HG03342 (cell line): ENCODE results near the gene GPR26.

Source experiments
- ATAC-seq: cut with Tn5 transposase; IDR thresholded peaks from one replicate; pipeline ENCODE4 v1.9.1; 2021; ENCODE audit warnings: mild to moderate bottlenecking, moderate library complexity; ENCODE audit not compliant: unreplicated experiment

Gene GPR26

DNA sequence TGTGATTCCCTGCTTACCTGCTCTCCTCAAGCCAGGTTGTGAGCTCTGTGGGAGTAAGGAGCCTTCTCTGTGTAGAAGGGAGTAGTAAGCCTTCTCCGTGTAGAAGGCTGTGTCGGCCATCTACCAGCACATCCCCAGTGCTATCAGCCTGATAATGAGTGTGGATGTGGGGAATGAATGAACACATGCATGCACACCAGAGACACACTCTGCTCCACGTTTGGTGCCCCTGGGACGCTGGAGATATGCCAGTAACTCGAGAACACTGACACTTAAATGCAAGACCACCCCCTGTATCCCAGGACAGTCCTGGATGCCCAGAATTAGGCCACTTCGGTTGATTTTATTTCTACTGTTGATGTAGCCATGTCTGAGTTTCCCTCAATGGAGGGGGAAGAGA is 21.1 kb upstream of the GPR26 start:
- ATAC-seq, result no peak

DNA sequence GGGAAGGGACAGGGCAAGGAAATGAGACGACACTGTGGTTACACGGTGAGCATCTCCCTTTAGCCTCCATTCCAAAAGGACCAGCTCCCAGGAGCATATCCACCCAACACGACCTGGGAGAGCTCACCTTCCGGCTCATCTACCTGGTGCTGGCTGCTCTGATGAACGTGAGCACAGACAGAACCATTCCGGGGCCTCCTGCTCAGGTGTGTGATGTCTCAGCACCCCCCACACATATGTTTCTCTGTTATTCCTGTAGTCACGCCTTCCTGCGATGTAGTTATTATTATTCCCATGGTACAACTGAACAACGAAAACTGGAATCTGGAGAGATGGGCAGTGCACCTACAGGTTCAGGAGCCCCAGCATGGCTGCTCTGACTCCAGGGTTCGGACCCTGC is 20.5 kb upstream of the GPR26 start:
- no peak for ATAC-seq

DNA sequence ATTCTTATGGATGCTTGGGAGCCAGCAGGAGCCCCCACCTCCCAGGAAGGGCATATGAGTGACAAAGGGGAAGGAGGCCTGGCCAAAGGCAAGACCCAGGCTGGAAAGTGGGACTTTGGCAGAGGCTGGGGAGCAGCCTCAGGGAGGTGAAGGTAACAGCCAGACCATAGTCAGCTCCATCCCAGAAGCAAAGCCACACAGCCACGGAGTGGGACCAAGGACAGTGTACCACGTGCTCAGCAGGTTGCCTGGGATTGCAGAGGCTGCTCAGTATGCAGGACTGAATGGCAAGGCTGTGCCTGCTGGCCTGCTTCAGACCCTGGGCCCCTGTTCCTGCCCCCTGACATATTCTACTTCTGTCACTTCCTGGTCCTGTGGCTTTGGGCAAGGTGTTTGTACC is 17.6 kb upstream of the GPR26 start:
- no peak for ATAC-seq

DNA sequence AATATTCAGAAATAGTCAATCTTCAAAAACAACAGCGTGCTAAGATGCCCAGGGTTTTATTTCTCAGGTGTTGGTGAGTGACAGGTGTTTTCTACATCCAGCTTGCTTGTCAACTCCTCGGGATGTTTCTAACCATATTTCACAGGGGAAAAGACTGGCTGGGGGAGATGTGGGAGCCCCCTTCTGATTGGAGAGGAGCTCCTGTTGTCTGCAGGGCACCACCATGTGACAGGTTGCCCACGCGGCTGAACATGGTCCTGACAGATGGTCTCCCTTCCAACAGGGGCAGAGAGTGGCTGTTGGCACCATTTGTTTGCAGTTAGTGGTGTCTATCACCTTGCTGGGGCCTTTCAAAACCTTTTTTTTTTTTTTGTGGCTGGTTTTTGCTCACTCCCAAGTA is 16.5 kb upstream of the GPR26 start:
- ATAC-seq, result no peak

DNA sequence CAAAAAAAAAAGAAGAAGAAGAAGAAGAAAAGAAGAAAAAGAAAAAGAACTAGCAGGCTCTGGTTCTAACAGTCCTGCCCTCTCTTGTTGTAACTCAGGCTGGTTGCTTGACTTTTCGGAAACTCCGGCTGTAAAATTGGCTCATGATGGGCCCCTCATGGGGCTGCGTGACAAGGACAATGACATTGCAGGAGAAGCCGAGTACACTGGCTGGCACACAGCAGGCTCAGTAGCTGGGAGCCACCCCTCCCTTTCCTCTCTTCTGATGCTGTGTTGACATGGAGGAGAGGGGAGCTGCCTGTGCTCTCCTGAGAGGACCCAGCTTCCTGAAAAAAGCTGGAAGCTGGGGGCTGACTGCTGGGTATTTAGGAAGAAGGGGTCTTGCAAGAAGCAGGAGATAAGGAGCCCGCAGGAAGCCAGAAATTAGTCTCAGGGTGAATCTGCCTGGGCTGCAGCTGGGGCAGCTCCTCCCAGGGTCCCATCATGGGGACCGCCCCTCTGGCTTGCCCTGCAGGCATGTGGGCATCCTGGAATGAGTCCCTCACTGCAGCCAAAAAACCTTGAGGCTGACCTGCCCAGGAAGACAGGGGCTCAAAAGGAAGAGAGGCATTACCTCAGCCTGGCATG is 14.6 kb upstream of the GPR26 start:
- ATAC-seq, result no peak

DNA sequence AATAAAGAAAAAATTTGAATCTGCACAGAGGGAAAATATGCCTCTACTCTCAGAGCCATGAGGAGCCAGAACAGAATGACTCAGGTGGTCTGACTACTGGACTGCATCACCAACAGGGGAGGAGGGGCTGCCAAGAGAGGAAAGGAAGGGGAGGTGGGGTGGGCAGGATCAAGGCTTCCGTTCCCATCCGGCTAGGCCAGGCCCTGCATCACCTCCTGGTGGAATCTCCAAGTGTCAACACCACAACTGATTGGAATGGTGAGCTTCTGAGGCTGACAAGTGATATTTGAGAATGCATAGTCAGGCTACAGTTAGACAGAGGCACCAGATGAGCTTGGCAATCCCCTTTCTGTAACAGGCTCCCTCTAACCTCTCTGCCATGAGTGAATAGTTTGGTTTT is 10.4 kb upstream of the GPR26 start:
- no peak for ATAC-seq

DNA sequence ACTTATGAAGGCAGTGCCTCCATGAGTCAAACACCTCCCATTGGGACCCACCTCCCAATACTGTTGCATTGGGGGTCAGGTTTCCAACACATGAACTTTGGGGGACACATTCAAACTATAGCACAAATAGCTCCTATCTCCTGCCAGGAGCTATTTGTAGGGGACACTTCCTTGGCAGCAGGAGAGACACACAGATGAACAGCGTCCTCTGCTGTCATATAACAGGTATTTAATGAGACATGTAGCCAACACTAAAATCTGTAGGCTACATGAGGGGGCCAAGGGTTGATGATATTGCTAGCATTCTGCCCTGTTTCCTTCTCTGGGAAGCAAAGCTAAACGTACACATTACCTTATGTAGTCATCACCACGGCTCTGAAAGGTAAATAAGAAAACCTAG is 2.6 kb upstream of the GPR26 start:
- ATAC-seq, result no peak

DNA sequence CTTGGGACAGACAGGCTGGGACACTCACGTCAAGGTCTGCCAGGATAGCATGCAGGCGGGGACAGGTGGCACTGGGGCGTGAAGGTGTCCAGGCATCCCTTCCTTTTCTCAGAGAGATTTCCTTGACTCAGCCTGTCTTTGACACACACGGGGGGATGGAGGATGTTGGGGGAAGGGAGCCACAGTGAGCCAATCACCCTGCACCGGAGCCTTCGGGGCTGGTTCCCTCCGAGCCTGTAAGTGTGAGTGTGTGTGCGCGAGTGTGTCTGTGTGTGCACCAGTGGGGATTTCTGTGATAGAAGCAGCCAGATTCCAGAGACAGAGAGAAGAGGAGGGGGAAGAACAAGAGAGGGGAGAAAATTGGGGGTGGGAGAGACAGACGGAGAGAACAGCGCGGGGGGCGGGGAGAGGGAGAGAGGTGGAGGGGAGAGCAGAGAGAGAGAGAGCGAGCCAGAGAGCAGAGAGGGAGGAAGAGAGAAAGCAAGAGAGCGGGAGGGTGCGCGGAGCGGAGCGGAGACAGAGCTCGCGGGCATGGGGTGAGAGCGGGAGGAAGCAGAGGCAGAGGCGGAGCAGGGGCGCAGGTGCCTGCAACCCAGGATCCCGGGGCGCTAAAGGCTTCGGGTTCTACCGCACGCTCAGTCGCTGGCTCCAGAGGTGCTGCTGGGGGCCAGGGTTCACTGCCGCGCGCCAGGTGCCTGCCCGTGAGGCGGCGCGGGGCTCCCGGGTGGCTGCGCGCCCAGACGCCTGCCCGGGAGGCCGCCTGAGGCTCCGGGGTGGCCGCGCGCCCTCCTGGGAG is 466 bp upstream of the GPR26 start:
- ATAC-seq, result no peak

DNA sequence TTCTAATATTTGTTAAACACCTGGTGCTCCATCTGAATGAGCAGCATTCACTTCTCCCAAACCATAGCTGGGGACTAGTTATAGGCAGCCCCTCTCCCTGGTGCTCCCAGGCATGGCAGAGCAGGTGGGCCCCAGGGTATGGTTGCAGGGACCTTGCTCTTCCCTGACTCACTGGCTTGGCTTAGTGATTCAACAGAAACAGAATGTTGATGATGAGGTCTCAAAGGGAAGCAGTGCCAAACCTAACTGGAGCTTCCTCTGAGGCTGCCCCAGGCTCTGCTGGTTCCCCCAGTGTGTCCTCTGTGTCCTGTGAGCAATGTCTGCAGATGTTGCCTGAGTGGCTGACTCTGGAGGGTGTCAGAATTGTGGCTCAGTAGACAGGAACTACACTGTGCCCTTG is 3.7 kb downstream of the GPR26 start:
- no peak for ATAC-seq

DNA sequence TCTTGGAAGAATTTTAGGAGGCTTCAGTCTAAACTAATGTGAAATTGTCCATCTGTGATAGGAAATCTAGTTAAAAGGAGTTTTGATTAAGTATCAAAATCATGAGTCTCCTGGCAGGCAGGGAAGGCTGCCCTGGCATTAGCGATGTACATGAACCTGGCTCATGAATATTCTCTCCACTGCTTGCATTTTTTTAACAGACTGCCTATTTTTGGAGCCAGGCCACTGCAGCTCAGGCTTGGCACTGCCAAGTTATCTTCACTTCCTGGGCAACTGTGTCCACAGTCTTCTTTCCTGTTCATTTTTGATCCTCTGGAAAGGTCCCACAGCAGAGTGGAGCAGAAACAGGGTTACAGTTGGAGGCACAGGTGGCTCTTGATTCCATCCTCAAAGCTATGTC is 7.0 kb downstream of the GPR26 start:
- no peak for ATAC-seq

DNA sequence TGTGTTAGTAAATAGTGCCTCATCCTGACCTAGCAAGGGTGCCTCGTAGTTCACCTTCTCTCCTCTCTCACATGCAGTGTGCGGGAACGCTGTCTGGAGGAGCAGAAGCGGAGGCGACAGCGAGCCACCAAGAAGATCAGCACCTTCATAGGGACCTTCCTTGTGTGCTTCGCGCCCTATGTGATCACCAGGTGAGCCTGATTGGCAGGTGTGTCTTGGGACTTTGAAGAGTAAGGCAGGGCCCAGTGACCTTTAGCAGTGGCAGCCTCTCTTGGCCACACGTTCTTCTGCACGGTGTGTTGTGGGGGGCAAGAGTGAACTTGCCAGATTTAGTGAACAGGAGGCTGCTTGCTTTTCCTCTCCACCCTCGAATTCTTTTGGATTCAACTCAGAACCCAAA is 8.6 kb downstream of the GPR26 start:
- no peak for ATAC-seq

DNA sequence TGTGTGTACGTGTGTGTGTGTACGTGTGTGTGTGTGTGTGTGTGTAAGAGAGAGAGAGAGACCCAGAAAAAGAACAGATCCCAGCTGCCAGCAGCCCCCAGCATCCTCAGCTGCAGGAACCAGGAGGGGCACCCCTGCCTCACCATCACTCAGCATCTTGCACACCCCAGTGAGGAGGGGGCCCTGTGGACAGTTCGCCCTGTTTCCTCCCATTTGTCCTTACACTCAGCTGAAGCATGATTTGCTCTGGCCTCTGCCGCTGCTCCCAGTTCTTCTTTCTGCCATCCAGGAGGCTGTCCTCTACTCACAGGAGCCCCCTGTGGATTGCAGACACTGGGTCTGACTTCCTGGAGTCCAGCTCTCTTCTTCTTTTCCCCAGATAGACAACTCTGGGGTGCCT is 9.7 kb downstream of the GPR26 start:
- no peak for ATAC-seq

DNA sequence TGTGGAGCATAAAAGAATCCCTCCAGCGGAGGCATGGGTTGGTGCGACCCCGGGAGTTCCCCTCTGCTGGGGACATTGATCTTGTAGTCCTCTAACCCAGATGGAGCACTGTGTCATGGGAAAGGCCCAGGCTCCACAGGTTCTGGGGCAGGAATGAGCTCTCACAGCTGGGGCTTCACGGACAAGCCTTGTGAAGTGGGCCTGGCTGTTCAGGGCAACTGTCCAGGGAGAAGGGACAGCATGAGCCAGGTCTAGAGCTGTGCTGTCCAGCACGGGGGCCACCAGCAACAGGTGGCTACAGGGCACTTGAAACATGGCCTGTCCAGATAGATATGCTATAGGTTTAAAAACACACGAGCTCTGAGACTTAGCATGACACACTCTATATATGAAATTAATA is 11.4 kb downstream of the GPR26 start:
- no peak for ATAC-seq

DNA sequence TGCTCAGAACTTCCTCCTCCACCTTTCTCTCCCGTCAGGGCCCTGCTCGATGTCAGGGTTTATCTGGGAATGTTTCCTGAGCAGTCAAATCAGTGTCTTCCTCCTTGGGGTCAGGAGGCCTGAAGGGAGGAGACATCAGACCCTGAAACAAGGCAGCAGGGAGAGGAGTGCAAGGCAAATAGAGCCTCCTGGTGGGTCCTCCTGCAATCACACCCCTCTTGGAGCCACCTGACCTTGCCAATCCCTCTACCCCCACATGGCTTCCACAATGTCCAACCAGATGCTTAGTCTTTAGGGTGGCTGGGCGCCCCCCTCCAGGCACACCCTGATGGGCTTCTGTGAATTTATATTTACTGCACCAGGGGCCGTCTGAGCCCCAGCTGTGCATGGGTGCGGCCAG is 12.2 kb downstream of the GPR26 start:
- no peak for ATAC-seq

DNA sequence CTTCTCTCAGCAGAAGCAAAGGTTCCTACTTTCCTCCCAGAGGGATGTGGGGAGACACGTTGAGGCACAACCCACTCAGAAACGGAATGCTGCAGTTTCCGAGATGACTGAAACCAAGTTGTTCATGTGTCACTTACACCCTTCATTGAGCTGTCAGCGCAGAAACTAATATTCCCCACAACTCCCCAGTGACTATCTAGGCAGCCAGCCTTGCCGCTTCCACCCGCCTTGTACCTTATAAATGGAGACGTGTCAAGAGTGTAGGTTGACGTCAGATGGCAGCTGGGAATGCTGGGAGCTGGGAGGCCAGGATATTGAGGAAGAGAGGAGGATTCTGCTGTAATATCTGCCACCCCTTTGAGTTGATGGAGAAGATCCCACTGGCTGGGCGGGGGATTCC is 15.1 kb downstream of the GPR26 start:
- ATAC-seq, result no peak

DNA sequence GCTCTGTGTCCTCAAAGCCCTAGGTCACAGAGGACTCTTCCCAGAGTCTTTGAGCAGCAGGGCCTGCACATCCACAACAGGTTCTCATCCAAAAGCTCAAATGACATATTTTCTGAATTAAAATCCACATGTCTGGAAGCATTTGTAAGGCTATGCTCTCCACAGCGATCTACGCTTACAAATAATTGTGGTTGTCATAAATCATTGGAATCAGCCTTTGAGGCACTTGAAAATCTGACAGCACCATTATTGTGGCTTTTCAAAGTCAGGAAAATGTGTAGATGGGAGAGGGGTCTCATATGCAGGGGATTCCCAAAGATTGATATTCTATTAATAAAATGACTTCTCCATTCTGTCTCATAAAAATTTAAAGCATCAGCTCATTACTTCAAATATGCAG is 16.3 kb downstream of the GPR26 start:
- ATAC-seq, result no peak

DNA sequence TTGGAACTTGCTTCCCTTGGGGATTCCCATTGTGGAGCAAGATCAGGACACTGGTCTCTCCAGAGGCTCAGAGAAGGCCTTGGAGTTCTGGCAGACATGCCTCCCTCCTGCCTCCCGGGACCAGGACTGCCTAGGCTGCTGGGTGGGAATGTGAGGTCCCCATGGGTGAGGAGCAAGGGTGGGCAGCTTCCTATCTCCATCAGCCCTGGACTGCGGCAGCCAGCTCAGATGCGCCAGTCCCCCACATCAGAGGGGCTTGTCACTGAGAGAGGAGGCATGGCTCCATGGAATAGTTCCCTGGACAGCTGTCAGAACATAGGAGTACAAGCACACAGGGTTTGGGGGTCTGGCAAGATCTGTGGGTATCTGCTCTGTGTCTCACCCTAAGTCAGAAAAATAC is 17.3 kb downstream of the GPR26 start:
- no peak for ATAC-seq

DNA sequence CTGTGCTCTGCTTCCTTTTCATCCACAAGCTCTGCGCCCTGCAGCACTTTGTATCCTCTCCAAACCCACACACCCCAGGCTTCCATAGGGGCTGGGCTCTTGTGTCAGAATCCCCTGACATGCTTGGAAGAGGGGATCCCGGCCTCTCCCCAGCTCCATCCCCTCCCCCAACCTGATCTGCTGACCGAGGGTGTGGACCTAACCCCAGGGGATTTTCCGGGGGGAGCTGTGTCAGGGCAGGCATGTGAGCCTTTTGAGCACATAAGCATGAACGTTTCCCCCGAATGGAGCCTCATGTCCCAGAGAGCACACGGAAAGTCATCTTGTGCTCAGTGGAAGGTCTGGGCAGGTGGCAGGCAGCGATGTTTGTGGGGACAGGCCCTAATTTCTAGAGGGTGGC is 17.7 kb downstream of the GPR26 start:
- no peak for ATAC-seq

DNA sequence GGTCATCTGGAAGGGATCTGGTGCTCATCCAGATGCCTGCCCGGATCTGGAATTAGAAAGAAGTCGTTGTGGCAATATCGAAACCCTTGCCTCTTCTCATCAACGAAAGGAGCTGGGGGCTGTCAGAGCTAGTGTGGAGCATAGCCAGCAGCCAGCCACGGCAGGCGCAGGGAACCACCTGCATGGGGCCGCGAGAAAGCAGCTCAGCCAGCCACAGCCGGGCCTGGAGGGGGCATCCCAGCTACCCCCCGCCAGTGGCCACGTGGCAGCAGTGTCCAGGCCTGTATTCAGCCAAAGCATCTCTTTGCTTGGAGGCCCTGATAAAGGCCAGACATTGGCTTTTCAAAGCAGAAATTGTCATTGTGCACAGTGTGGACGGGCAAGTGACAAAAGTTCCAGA is 19.1 kb downstream of the GPR26 start:
- ATAC-seq, result no peak

DNA sequence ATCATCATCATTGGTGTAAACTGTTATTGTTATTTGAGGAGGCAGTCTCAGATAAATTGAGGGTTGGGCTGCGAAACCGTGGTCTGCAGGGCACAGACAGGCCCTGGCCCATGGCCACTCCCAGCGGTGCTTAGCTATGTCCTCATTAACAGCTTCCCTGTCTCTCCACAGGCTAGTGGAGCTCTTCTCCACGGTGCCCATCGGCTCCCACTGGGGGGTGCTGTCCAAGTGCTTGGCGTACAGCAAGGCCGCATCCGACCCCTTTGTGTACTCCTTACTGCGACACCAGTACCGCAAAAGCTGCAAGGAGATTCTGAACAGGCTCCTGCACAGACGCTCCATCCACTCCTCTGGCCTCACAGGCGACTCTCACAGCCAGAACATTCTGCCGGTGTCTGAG is 21.6 kb downstream of the GPR26 start:
- ATAC-seq, result no peak

DNA sequence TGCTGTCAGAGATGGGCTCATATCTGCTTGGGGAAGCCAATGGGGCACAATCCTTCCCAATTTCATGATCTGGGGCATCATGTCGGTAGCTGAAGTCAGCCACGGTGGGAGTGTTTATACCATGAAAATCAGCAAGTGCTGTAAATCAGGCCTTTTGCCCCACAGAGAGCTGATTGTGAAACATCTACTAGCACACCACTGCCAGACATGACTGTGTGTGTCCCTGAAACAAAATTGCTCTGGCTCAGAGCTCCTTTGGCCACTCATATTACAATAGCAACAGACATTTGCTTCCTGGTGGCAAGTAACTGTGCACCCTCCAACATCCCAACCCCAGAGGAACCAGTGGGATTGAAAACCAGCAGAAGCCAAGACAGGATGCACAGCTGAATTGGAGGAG is 23.7 kb downstream of the GPR26 start:
- no peak for ATAC-seq

DNA sequence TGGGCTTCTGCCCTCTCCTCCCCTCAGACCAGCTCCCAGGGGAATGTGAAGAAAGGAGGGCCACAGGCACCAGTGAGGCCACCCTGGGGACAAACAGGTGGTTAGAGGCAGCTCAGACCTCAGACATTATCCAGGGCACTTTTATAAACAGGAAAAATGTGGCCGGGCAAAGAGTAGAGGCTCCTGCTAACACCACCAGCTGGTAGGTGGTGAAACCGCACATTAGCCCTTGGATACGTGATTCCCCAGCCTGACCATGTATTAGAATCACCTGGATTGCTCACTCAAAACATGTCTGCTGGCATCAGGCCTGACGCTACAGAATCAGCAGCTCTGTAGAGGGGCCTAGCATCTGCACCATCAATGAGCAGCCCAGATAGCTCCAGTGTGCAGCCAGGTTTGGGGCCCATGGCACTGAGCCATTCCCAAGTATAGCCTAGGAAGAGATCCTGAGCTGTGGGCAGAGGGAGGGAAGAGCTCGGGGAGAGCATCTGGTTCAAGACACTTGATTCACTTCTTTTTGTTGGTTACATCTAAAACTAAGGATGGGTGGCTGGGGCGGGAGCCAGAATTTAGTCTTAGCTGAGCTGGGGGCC is 37.1 kb downstream of the GPR26 start:
- ATAC-seq, result no peak

DNA sequence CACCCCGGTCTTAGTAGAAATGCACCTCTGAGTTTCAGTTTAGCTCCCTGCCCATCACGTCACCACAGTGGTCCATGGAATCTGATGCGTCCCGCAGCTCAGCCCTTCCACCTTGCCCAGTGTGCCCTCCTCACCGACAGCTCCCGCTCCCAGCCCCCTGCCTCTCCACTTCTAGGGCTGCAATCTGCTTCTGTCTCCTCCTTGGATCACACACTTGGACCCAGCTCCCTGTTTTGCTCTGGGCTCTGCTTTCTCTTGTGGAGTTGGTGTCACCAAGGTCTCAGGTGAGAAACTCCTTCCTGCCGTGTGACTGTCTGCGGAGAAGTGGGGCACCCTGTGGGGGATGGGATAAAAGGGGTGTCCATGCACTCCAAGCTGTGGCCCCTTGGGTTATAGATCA is 37.9 kb downstream of the GPR26 start:
- ATAC-seq, result no peak
